DND-41 (cell line): ENCODE results near the gene P2RY8.

Experiments
- ATAC-seq: fragments of 200-7000 bp; cut with Tn5 transposase; 3 replicates; pipeline ENCODE4 v1.9.1; 2021; ENCODE audit warnings: low read depth; ENCODE audit not compliant: insufficient read depth
- DNase-seq: peaks from one replicate; pipeline ENCODE4 v3.0.0-alpha.2; 2020
- H2AFZ ChIP-seq: 2 replicates; pipeline ENCODE4 v1.6.0; 2012; ENCODE audit warnings: low read depth, low read length
- H3K27ac ChIP-seq: 2 replicates; pipeline ENCODE4 v1.5.1; 2012; ENCODE audit warnings: low read length, inconsistent platforms
- H3K27me3 ChIP-seq: fragments of 200-600 bp; sonication (generic); 2 replicates; pipeline ENCODE4 v1.6.0; 2012; ENCODE audit warnings: low read length, mild to moderate bottlenecking, inconsistent platforms; ENCODE audit not compliant: insufficient read depth, poor library complexity
- H3K36me3 ChIP-seq: 2 replicates; pipeline ENCODE4 v1.5.1; 2012; ENCODE audit warnings: low read length, inconsistent platforms; ENCODE audit not compliant: insufficient read depth
- H3K4me1 ChIP-seq: 2 replicates; pipeline ENCODE4 v1.5.1; 2012; ENCODE audit warnings: mild to moderate bottlenecking, low read length; ENCODE audit not compliant: insufficient read depth
- H3K4me2 ChIP-seq: 2 replicates; pipeline ENCODE4 v1.6.0; 2012; ENCODE audit warnings: mild to moderate bottlenecking, moderate library complexity, low read length, inconsistent platforms; ENCODE audit not compliant: insufficient read depth
- H3K4me3 ChIP-seq, 2 experiments: fragments of 200-600 bp in 1 of 2; shearing (Covaris generic) in 1 of 2; 2 replicates each; pipeline ENCODE4 v1.5.1; 2012 to 2016; ENCODE audit warnings: inconsistent platforms in 2 of 2, low read length in 2 of 2, mild to moderate bottlenecking in 2 of 2, low read depth in 1 of 2, moderate library complexity in 1 of 2
- H3K79me2 ChIP-seq: 2 replicates; pipeline ENCODE4 v1.6.0; 2012; ENCODE audit warnings: low read length, inconsistent platforms; ENCODE audit not compliant: insufficient read depth
- H3K9ac ChIP-seq: 2 replicates; pipeline ENCODE4 v1.6.0; 2012; ENCODE audit warnings: low read depth, mild to moderate bottlenecking, inconsistent platforms, low read length, moderate library complexity
- H3K9me3 ChIP-seq: 2 replicates; pipeline ENCODE4 v1.5.1; 2012; ENCODE audit warnings: low read length, moderate library complexity, mild to moderate bottlenecking, inconsistent platforms; ENCODE audit not compliant: insufficient read depth, severe bottlenecking
- H4K20me1 ChIP-seq: 2 replicates; pipeline ENCODE4 v1.6.0; 2012; ENCODE audit warnings: low read length; ENCODE audit not compliant: insufficient read depth
- EZH2 ChIP-seq: IDR thresholded peaks from 3 replicates; pipeline ENCODE4 v1.6.1; 2012; ENCODE audit warnings: borderline replicate concordance, low read depth, mild to moderate bottlenecking, moderate library complexity, low read length, inconsistent platforms; ENCODE audit not compliant: severe bottlenecking
- TF ChIP-seq, protein P1 (sequence below): IDR thresholded peaks from 2 replicates; pipeline ENCODE4 v1.5.1; 2012; ENCODE audit warnings: borderline replicate concordance, low read length, moderate library complexity, mild to moderate bottlenecking; ENCODE audit not compliant: poor library complexity, severe bottlenecking; ENCODE audit errors: extremely low read depth

The P2RY8 gene

DNA sequence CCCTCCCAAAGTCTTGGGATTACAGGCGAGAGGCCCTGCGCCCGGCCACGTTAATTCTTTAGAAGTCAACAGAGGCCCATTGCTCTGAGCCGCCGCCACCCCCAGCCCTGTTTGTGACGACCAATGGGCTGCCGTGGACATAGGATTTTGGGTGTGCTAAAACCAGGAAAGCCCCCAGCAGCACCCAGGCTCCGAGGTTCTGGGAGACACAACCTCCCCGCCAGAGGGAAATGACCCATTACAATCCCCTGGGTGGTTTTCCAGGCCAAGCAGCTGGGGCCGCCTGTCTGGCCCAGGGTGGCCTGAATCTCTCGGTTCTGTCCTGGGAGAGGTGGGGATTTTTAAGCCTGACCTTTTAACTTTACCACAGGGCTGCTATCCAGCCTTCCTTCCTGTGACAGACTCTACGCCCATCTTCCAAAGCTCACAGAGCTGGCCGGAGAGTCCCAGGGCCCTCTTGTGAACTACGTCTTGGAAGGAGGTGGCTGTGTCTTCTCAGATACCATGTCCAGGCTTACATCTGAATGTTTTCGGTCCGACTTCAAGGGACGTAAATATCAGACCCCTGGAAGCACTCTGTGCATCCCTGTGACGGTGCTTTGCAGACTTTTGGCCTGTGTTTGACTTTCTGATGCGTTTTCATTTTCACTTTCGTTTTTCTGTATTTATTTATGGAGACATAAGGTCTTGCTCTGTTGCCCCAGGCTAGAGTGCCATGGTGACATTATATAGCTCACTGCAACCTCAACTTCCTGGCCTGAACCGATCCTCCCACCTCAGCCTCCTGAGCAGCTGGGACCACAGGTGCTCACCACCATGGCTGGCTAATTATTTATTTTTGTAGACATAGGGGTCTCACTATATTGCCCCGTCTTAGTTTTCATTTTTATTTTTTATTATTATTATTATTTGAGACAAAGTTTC lies 36.0 kb downstream of the P2RY8 start:
- Histone ChIP-seq H3K4me3 (no peak overlapping the region), H3K4me1 (no peaks in the 10 kb centered on the region; the same call in none of the 2 replicates), H3K9ac (no peak overlapping the region), H3K36me3 (peaks cover 60% of the 10 kb centered on the region), H3K9me3 (no peaks in the 10 kb centered on the region), H3K27ac (peak overlapping the region; percentile 57), H2AFZ (no peak overlapping the region), H4K20me1 (peaks cover 46% of the 10 kb centered on the region), H3K4me2 (no peak overlapping the region), H3K27me3 (no peaks in the 10 kb centered on the region), H3K79me2 (peaks cover 87% of the 10 kb centered on the region)
- TF ChIP-seq, protein P1, sequence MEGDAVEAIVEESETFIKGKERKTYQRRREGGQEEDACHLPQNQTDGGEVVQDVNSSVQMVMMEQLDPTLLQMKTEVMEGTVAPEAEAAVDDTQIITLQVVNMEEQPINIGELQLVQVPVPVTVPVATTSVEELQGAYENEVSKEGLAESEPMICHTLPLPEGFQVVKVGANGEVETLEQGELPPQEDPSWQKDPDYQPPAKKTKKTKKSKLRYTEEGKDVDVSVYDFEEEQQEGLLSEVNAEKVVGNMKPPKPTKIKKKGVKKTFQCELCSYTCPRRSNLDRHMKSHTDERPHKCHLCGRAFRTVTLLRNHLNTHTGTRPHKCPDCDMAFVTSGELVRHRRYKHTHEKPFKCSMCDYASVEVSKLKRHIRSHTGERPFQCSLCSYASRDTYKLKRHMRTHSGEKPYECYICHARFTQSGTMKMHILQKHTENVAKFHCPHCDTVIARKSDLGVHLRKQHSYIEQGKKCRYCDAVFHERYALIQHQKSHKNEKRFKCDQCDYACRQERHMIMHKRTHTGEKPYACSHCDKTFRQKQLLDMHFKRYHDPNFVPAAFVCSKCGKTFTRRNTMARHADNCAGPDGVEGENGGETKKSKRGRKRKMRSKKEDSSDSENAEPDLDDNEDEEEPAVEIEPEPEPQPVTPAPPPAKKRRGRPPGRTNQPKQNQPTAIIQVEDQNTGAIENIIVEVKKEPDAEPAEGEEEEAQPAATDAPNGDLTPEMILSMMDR, result no peak
- TF ChIP-seq EZH2, result no peak
- DNase-seq (peak; percentile 56), ATAC-seq (peak; percentile 84)

DNA sequence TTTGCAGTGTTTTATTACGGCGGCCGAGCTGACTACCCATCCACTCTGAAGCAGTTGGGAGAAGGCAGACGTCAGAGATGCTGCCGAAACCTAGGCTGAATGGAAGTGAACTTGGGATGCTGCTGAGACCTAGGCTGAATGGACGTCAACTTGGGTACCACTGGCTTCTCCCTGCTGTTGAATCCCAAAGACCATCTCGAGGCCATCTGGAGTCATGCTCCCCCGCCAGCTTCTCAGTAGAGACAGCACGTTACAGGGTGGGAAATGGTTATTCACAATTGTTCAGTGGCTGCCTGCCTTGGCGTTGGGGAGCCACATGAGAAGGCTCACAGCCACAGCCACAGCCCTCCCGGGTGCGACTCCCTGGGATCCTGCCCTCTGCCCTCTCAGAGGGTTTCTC lies 40.9 kb downstream of the P2RY8 start:
- Histone ChIP-seq H4K20me1 (peaks cover 50% of the 10 kb centered on the region), H3K27me3 (no peaks in the 10 kb centered on the region), H2AFZ (no peak overlapping the region), H3K36me3 (peaks cover 48% of the 10 kb centered on the region), H3K9me3 (no peaks in the 10 kb centered on the region), H3K79me2 (peaks cover 81% of the 10 kb centered on the region), H3K9ac (no peak overlapping the region), H3K27ac (peak overlapping the region; percentile 36), H3K4me3 (no peak overlapping the region), H3K4me1 (no peaks in the 10 kb centered on the region; the same call in none of the 2 replicates), H3K4me2 (no peak overlapping the region)
- peak; percentile 10 for DNase-seq
- no peak for TF ChIP-seq EZH2
- TF ChIP-seq, protein P1, result no peak
- no peak for ATAC-seq

DNA sequence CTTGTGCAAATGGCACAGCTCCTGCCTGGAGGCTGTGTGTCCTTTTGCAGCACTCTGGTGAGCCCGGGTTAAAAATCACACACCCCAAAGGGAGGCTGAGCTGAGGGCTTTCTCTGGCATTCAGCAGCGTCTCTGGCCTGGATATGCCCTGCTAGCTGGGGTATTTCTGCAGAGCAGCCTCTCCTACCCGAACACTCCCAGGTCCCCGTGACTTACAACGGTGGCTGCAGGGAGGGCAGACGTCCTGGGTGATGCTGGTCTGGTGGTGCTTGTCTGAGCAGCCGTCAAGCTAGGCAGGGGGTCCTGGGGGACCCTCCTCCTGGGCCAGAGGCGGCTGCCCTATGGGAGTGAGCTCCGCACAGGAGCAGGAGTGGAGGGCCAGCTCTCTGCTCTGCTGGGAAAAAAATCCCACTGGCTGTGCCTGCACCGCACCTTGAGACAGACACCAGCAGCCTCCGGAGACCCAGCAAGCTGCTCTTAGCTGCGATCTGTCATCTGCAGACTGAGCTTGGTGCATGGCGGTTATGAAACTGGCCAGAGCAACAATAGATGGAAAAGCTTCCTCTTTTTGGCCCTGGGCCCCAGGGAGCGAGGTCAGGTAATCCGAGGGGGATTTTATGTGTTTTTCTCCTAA lies 43.0 kb downstream of the P2RY8 start:
- Histone ChIP-seq H4K20me1 (peaks cover 45% of the 10 kb centered on the region), H3K4me3 (no peak overlapping the region), H3K4me2 (no peak overlapping the region), H3K79me2 (peaks cover 69% of the 10 kb centered on the region), H2AFZ (no peak overlapping the region), H3K9me3 (no peaks in the 10 kb centered on the region), H3K27ac (peak overlapping the region; percentile 60), H3K27me3 (no peaks in the 10 kb centered on the region), H3K36me3 (peaks cover 52% of the 10 kb centered on the region), H3K4me1 (no peaks in the 10 kb centered on the region; the same call in 1 of the 2 replicates), H3K9ac (no peak overlapping the region)
- TF ChIP-seq, protein P1, result no peak
- TF ChIP-seq EZH2, result no peak
- no peak for DNase-seq
- ATAC-seq, result peak; percentile 22
